Uterus (tissue), 4 donors: ENCODE results near the gene MALL. TPM values are rescaled to one million over a fixed set of nuclear protein-coding genes. Genes with fewer than 3 reads are reported as not detected.
"Not testable (repeated sequence)": the region's sequence is repeated elsewhere in the genome, so short reads cannot be mapped to it uniquely, and the experiment has no call there.

Experiments used
- DNase-seq, 2 donors: peaks; one replicate each; pipeline ENCODE4 v3.0.0-alpha.2; 2019 to 2020
- H3K27ac ChIP-seq, 2 donors: fragments of 200-600 bp; sonication (generic); 1 replicate in 1 of 2; 2 replicates in 1 of 2; pipeline ENCODE4 v1.5.1; 2016 to 2018
- H3K27me3 ChIP-seq, 2 donors: fragments of 200-600 bp; sonication (generic); one replicate each; pipeline ENCODE4 v1.5.1; 2018 to 2019; ENCODE audit warnings: control low read depth in 1 of 2
- H3K36me3 ChIP-seq, 2 donors: fragments of 200-600 bp; sonication (generic); one replicate each; pipeline ENCODE4 v1.5.1; 2019; ENCODE audit warnings: control low read depth in 1 of 2
- H3K4me1 ChIP-seq, 2 donors: fragments of 200-600 bp; sonication (generic); one replicate each; pipeline ENCODE4 v1.5.1; 2018 to 2019; ENCODE audit warnings: control low read depth in 1 of 2
- H3K4me3 ChIP-seq, 2 donors: fragments of 200-600 bp; sonication (generic); 1 replicate in 1 of 2; 2 replicates in 1 of 2; pipeline ENCODE4 v1.5.1; 2018 to 2019; ENCODE audit warnings: mild to moderate bottlenecking in 1 of 2
- H3K9me3 ChIP-seq, 2 donors: fragments of 200-600 bp; sonication (generic); one replicate each; pipeline ENCODE4 v1.5.1; 2019; ENCODE audit warnings: control low read depth in 1 of 2
- intact Hi-C: fragments of 100-400 bp; cut with DNase I; formaldehyde crosslinking; loops from one replicate; pipeline ENCODE4 v1.15.1; 2023; ENCODE audit warnings: low total_unique reads
- total RNA-seq, 4 donors: library from RNA; depleted of rRNA in 3 of 4; stranded (reverse); fragments of >200 nt in 3 of 4; gene quantifications; one replicate each; pipeline versions ENCODE4 v1.1.0 to v1.2.4, GENCODE V29; 2014 to 2023
- donor health status: DM: yes; HTN: yes; CAD: no.

Gene MALL
- total RNA-seq, 4 donors from 2014 or later: 0.59 to 46.4 (median 16.4) TPM

GRCh38 chr2:110054521-110055407 lies 60.9 kb downstream of the MALL start:
- H3K4me3 ChIP-seq, H3K4me1 ChIP-seq, intact Hi-C loops, H3K9me3 ChIP-seq, H3K36me3 ChIP-seq, H3K27ac ChIP-seq, H3K27me3 ChIP-seq: not testable (repeated sequence)
- peak in 1 of 2 donors; percentile 24 for DNase-seq

GRCh38 chr2:110053688-110054087 lies 61.9 kb downstream of the MALL start:
- intact Hi-C loops, H3K9me3 ChIP-seq, H3K27ac ChIP-seq, H3K4me3 ChIP-seq, H3K36me3 ChIP-seq, H3K4me1 ChIP-seq, H3K27me3 ChIP-seq, DNase-seq: not testable (repeated sequence)

DNA sequence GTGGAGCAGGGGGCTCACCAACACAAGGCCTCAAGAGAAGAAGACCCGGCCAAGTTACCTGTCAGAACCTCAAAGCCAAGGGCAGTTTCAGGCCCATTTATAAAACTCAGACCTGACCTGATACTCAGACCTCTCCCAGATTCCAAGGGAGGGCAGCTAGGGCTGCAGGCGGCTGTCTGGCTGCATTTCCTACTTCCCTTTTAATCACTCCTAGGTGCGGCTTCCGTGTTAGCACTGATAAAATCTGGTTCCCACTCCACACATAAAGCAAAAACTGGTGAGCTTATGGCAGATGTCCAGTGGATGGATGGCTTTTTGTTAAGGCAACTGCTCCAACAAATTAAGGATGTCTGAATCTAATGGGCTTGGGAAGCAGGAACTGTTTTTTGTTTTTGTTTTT lies 63.5 kb downstream of the MALL start:
- H3K27me3 ChIP-seq, H3K27ac ChIP-seq, H3K9me3 ChIP-seq, DNase-seq, H3K4me1 ChIP-seq, intact Hi-C loops, H3K36me3 ChIP-seq, H3K4me3 ChIP-seq: not testable (repeated sequence)

- H3K4me3 ChIP-seq, intact Hi-C loops, DNase-seq, H3K27ac ChIP-seq, H3K9me3 ChIP-seq, H3K4me1 ChIP-seq, H3K27me3 ChIP-seq, H3K36me3 ChIP-seq: not testable (repeated sequence)
Measured at GRCh38 chr2:110050222-110050621, 65.4 kb downstream of the MALL start.

DNA sequence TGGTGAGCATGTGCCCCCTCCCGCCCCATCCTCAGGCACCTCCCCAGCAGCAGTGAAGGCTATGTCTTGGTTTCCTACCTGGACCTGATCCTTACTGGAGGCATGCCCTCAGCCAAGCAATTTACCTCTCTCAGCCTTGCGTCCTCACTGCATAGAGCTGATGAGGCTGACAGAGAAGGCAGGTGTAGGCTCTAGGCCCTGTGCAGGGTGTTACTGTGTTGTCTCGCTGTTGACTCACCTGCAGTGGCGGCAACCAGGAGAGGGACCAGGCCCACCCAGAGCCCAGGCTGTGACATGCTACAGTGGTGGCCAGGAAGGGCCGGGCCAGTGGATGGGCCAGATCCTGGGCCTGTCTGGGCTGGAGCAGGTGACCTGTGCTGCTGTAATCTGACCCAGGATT lies 65.9 kb downstream of the MALL start:
- H3K4me1 ChIP-seq, H3K9me3 ChIP-seq, DNase-seq, H3K27me3 ChIP-seq, intact Hi-C loops, H3K27ac ChIP-seq, H3K4me3 ChIP-seq, H3K36me3 ChIP-seq: not testable (repeated sequence)

DNA sequence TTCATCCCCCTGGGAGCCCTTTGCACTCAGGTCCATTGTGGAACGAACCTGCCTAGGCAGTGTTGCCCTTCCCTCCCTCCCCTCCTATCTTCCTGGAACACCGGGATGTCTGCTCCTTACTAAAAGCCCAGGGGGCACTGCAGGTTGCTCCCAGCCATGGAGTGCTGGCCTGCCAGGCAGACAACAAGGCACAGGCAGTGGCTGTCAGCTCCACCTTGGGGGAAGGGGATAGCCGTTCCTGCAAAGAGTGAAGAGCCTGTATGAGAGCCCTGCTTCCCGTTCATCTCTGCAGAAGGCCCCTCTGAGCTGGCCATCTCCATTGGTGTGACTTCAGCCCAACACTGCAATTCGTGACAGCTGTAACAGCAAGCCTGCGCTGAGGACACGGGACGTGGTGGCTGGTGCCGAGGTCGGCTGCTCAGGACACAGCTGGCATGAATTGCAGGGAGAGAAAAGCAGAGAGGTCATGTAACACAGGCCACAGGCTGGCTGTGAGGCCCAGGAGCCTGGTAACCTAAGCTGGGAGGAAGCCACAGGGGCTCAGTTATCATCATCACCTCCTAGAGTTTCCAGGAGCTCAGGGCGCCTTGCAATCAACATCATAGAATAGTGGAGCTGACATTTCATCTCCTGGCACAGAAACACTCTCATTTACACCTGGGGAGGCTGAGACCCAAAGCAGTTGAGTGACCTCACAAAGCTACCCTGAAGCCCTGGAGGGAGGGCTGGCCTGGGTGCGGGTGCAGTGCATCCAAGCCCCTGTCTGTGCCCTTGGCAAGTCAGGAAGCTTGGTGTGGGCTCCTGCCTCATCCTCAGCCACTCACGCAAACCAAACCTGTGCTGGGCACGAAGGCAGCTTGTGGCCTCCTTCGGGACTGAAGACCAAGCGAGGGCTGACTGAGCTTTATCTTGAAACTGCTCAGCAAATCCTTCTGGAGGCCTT lies 67.1 kb downstream of the MALL start:
- H3K4me3 ChIP-seq, DNase-seq, intact Hi-C loops: not testable (repeated sequence)

GRCh38 chr2:110047225-110047624 lies 68.4 kb downstream of the MALL start:
- H3K4me1 ChIP-seq, H3K36me3 ChIP-seq, DNase-seq, H3K27me3 ChIP-seq, H3K4me3 ChIP-seq, H3K27ac ChIP-seq, H3K9me3 ChIP-seq, intact Hi-C loops: not testable (repeated sequence)

More for the DNA sequence above, 67.1 kb downstream of the MALL start:
- not testable (repeated sequence) for H3K27ac ChIP-seq, H3K36me3 ChIP-seq, H3K9me3 ChIP-seq, H3K27me3 ChIP-seq, H3K4me1 ChIP-seq

DNA sequence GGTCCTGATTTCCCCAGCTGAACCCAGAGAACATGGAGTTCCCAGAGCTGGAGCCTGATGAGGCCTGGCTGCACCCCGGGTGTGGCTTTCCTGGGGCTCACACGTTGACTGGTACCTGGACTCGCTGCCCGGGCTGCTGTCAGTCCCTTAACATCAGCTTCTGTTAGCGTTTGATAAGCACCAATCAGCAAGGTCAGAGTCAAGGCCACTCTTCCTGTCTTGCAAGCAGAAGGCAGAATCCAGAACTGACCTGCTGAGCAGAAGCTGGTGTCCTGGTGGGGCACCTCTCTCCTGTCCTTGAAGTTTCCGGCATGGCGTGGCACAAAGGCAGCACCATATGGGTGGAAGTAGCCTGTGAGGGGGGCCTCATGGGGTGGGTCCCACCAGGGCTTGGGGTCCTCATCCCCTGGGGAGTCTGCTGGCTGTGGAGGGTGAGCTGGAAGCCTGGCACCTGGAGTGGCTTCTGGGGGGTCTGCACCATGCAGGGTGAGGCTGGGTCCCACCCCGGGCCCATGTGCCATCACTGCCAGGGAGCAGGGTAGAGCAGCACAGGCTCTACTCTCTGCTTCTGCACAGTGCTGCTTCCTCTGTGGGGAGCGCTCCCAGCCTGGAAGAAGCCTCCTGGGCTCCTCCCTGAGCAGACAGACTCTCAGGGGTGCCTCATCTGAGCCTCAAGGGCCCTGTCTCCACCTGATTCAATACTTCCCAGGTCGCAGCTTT lies 73.5 kb downstream of the MALL start:
- H3K4me3 ChIP-seq, H3K36me3 ChIP-seq, H3K4me1 ChIP-seq, DNase-seq, H3K9me3 ChIP-seq, intact Hi-C loops, H3K27ac ChIP-seq, H3K27me3 ChIP-seq: not testable (repeated sequence)

GRCh38 chr2:110037336-110037735 lies 78.3 kb downstream of the MALL start:
- H3K27me3 ChIP-seq, H3K9me3 ChIP-seq, DNase-seq, H3K4me1 ChIP-seq, H3K36me3 ChIP-seq, H3K4me3 ChIP-seq, intact Hi-C loops, H3K27ac ChIP-seq: not testable (repeated sequence)

- H3K36me3 ChIP-seq, H3K4me3 ChIP-seq, DNase-seq, intact Hi-C loops, H3K4me1 ChIP-seq, H3K9me3 ChIP-seq, H3K27ac ChIP-seq, H3K27me3 ChIP-seq: not testable (repeated sequence)
Measured at GRCh38 chr2:110035384-110035783, 80.2 kb downstream of the MALL start.

- H3K36me3 ChIP-seq, H3K4me1 ChIP-seq, H3K4me3 ChIP-seq, DNase-seq, H3K9me3 ChIP-seq, intact Hi-C loops, H3K27ac ChIP-seq, H3K27me3 ChIP-seq: not testable (repeated sequence)
Measured at GRCh38 chr2:110034935-110035334, 80.7 kb downstream of the MALL start.
